ENCODE data around the gene CEP41.
A peak's percentile ranks its signal among the peaks of the same experiment; 100 is the strongest.

CEP41 gene

GRCh38 chr7:130421684-130422083, 19.1 kb downstream of the CEP41 start:
- TF ChIP-seq ESRRG (CRISPR knock-in tag; IDR thresholded peaks at IDR 0.05) (no peak), SNAI2 (CRISPR knock-in tag; IDR thresholded peaks at IDR 0.05) (no peak), BACH2 (CRISPR knock-in tag; IDR thresholded peaks at IDR 0.05; ENCODE audit: borderline replicate concordance) (no peak), ZFP3 (CRISPR knock-in tag; IDR thresholded peaks at IDR 0.05) (no peak)

GRCh38 chr7:130420943-130421578, 19.8 kb downstream of the CEP41 start:
- ATAC-seq, result peak; percentile 87
- TF ChIP-seq POU6F1 (CRISPR knock-in tag; IDR thresholded peaks at IDR 0.05; ENCODE audit: borderline replicate concordance, low read depth) (no peak), TCF4 (CRISPR knock-in tag; IDR thresholded peaks at IDR 0.05; ENCODE audit: borderline replicate concordance) (no peak), ISL1 (CRISPR knock-in tag; IDR thresholded peaks at IDR 0.05) (peak; percentile 87)

More at GRCh38 chr7:130421684-130422083, 19.1 kb downstream of the CEP41 start:
- ATAC-seq, result peak; percentile 54

- no peak for TF ChIP-seq OSR1 (CRISPR knock-in tag; IDR thresholded peaks at IDR 0.05)
- no peak for TF ChIP-seq ZNF565 (CRISPR knock-in tag; conservative IDR thresholded peaks at IDR 0.05; ENCODE audit: low read depth)
- no peak for TF ChIP-seq PPARA (CRISPR knock-in tag; IDR thresholded peaks at IDR 0.05; ENCODE audit: borderline replicate concordance)
- TF ChIP-seq SNAI2 (CRISPR knock-in tag; IDR thresholded peaks at IDR 0.05), result no peak
- TF ChIP-seq ZC3H10 (CRISPR knock-in tag; IDR thresholded peaks at IDR 0.05), result no peak
- TF ChIP-seq TSHZ2 (CRISPR knock-in tag; IDR thresholded peaks at IDR 0.05), result no peak
- no peak for TF ChIP-seq ZFP30 (CRISPR knock-in tag; IDR thresholded peaks at IDR 0.05)
- TF ChIP-seq ARNTL (CRISPR knock-in tag; IDR thresholded peaks at IDR 0.05; ENCODE audit: borderline replicate concordance, low read depth), result no peak
- no peak for TF ChIP-seq CSDC2 (CRISPR knock-in tag; IDR thresholded peaks at IDR 0.05)
- no peak for TF ChIP-seq BACH2 (CRISPR knock-in tag; IDR thresholded peaks at IDR 0.05; ENCODE audit: borderline replicate concordance)
- TF ChIP-seq GLIS3 (CRISPR knock-in tag; IDR thresholded peaks at IDR 0.05), result no peak
- no peak for TF ChIP-seq CSRNP3 (CRISPR knock-in tag; IDR thresholded peaks at IDR 0.05)
- TF ChIP-seq ISL1 (CRISPR knock-in tag; IDR thresholded peaks at IDR 0.05), result no peak
- TF ChIP-seq CREB5 (CRISPR knock-in tag; IDR thresholded peaks at IDR 0.05; ENCODE audit: low read depth), result no peak
- ATAC-seq, result no peak
Observed at GRCh38 chr7:130419658-130420057, 21.2 kb downstream of the CEP41 start.

GRCh38 chr7:130418306-130418705, 22.5 kb downstream of the CEP41 start:
- ATAC-seq, result no peak
- TF ChIP-seq ARNTL (CRISPR knock-in tag; IDR thresholded peaks at IDR 0.05; ENCODE audit: borderline replicate concordance, low read depth) (no peak), CREB5 (CRISPR knock-in tag; IDR thresholded peaks at IDR 0.05; ENCODE audit: low read depth) (no peak), OSR1 (CRISPR knock-in tag; IDR thresholded peaks at IDR 0.05) (no peak), ISL1 (CRISPR knock-in tag; IDR thresholded peaks at IDR 0.05) (no peak)

Measured in SK-N-SH treated with all-trans-retinoic acid at 6 μM for 48 hours (cell line).